ENCODE measurements around the gene AOX1. TPM values are rescaled to one million over a fixed set of nuclear protein-coding genes. Genes with fewer than 3 reads are reported as not detected.

AOX1 gene
- total RNA-seq, 1 experiment from 2014 or later, result 3.5 TPM

DNA sequence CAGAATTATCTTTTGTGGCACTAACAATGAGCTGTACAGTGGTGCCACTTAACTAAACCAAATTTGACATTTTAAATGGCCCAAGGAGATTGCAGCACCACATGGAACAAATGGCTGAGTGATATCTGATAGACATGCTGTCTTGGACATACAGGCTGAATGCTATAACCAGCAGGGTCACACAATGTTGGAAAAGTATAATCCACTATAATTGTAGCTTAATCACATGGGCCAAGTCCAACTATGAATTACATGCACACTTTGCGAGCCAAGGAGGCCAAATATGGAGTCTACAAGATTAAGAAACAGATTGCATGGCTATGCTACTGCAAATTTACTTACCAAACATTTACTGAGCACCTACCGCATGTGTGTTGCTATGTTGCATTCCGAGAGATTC is 69.0 kb downstream of the AOX1 start:
- Histone ChIP-seq H3K9me3 (ENCODE audit: control insufficient read depth, low read depth, low read length) (no peaks in the 10 kb centered on the region), H2BK5ac (ENCODE audit: insufficient read length, low read length) (no peak overlapping the region), H2AFZ (ENCODE audit: low read length) (no peak overlapping the region), H2BK12ac (ENCODE audit: insufficient read length, low read depth, low read length) (no peak overlapping the region), H2BK120ac (ENCODE audit: low read depth, low read length, poor library complexity, severe bottlenecking) (no peak overlapping the region), H3K79me1 (ENCODE audit: insufficient read depth, low read depth, low read length, poor library complexity, severe bottlenecking) (no peaks in the 10 kb centered on the region), H2AK5ac (ENCODE audit: insufficient read length, low read length) (no peak overlapping the region), H3K27ac (ENCODE audit: insufficient read length, low read depth, low read length) (no peak overlapping the region), H2BK20ac (ENCODE audit: low read depth, low read length, poor library complexity, severe bottlenecking) (no peak overlapping the region), H2BK15ac (ENCODE audit: low read depth, low read length) (no peak overlapping the region), H3K18ac (ENCODE audit: insufficient read length, low read depth, low read length) (no peak overlapping the region), H3K14ac (ENCODE audit: insufficient read depth, low read length) (no peak overlapping the region), H3K4ac (ENCODE audit: low read depth, low read length) (no peak overlapping the region), H3K4me2 (ENCODE audit: insufficient read depth, insufficient read length, low read length) (no peak overlapping the region), H3K79me2 (ENCODE audit: insufficient read depth, low read length) (no peaks in the 10 kb centered on the region), H4K8ac (replicated peaks; ENCODE audit: insufficient read length, low read depth, low read length) (no peak overlapping the region), H4K5ac (ENCODE audit: insufficient read length, low read depth, low read length) (no peak overlapping the region), H3K23me2 (ENCODE audit: insufficient read length, low read depth, low read length, poor library complexity, severe bottlenecking) (no peaks in the 10 kb centered on the region), H3K9ac (ENCODE audit: extremely low read depth, insufficient read length, low read length) (no peak overlapping the region), H3K4me1 (ENCODE audit: insufficient read depth, low read length) (no peaks in the 10 kb centered on the region), H4K20me1 (ENCODE audit: control insufficient read depth, insufficient read depth, insufficient read length) (no peaks in the 10 kb centered on the region), H3K56ac (ENCODE audit: insufficient read length, low read depth, low read length) (no peak overlapping the region), H3K23ac (ENCODE audit: insufficient read length, low read depth, low read length) (no peak overlapping the region), H3K27me3 (ENCODE audit: insufficient read depth, low read length) (no peaks in the 10 kb centered on the region), H4K91ac (ENCODE audit: insufficient read length, low read depth, low read length) (no peak overlapping the region), H3T11ph (ENCODE audit: low read length) (no peak overlapping the region)
- H3K4me1 Mint-ChIP-seq, result peaks cover 2% of the 10 kb centered on the region in 2 experiments; a peak in 3 of 4 replicates
- DNase-seq, result no peak
- TF ChIP-seq, protein P1, sequence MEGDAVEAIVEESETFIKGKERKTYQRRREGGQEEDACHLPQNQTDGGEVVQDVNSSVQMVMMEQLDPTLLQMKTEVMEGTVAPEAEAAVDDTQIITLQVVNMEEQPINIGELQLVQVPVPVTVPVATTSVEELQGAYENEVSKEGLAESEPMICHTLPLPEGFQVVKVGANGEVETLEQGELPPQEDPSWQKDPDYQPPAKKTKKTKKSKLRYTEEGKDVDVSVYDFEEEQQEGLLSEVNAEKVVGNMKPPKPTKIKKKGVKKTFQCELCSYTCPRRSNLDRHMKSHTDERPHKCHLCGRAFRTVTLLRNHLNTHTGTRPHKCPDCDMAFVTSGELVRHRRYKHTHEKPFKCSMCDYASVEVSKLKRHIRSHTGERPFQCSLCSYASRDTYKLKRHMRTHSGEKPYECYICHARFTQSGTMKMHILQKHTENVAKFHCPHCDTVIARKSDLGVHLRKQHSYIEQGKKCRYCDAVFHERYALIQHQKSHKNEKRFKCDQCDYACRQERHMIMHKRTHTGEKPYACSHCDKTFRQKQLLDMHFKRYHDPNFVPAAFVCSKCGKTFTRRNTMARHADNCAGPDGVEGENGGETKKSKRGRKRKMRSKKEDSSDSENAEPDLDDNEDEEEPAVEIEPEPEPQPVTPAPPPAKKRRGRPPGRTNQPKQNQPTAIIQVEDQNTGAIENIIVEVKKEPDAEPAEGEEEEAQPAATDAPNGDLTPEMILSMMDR (conservative IDR thresholded peaks at IDR 0.05), result no peak
- H3K9me3 Mint-ChIP-seq, result no peaks in the 10 kb centered on the region
- H3K27me3 Mint-ChIP-seq (ENCODE audit: low read depth), result no peaks in the 10 kb centered on the region; the same call in none of the 2 replicates
- no peak overlapping the region for H3K27ac Mint-ChIP-seq
- peaks cover 4 to 7% (median 7%) of the 10 kb centered on the region in 3 experiments; a peak in 6 of 7 replicates for H3K36me3 Mint-ChIP-seq (ENCODE audit: insufficient read depth in 1 of 3, low read depth in 3 of 3)
- no peak overlapping the region for H3K4me3 Mint-ChIP-seq
- no CpG with 5 or more reads among the region's 3 CpGs for WGBS (ENCODE audit: extremely low coverage, insufficient read length, low lambda C conversion rate)

Data from H9 (cell line).